GM06990 (cell line): ENCODE data around the gene JAZF1.

Experiments
- DNase-seq: peaks from one replicate; pipeline ENCODE4 v3.0.0-alpha.2; 2011; ENCODE audit not compliant: insufficient read length; ENCODE audit errors: extremely low read depth
- H3K27me3 ChIP-seq: replicated peaks from 2 replicates; pipeline ENCODE4 v1.6.0; 2011; ENCODE audit warnings: low read length; ENCODE audit not compliant: control insufficient read depth, insufficient read depth
- H3K36me3 ChIP-seq: 2 replicates; pipeline ENCODE4 v1.5.1; 2011; ENCODE audit warnings: low read length; ENCODE audit not compliant: control insufficient read depth, insufficient read depth
- H3K4me3 ChIP-seq: replicated peaks from 2 replicates; pipeline ENCODE4 v1.5.1; 2011; ENCODE audit warnings: low read depth, mild to moderate bottlenecking, control low read depth, low read length
- CTCF ChIP-seq: IDR thresholded peaks from 2 replicates; pipeline ENCODE4 v1.5.1; 2011; ENCODE audit warnings: low read length, control low read depth, mild to moderate bottlenecking, inconsistent platforms; ENCODE audit not compliant: insufficient read depth, poor library complexity, severe bottlenecking

The JAZF1 gene

GRCh38 chr7:28045592-28045991 is 135.0 kb downstream of the JAZF1 start:
- no peaks in the 10 kb centered on the region; the same call in 1 of the 2 replicates for H3K27me3 ChIP-seq
- no peak for DNase-seq
- no peak for TF ChIP-seq CTCF
- H3K4me3 ChIP-seq, result no peak overlapping the region
- H3K36me3 ChIP-seq, result no peaks in the 10 kb centered on the region

- DNase-seq, result no peak
- Histone ChIP-seq H3K4me3 (no peak overlapping the region), H3K36me3 (no peaks in the 10 kb centered on the region), H3K27me3 (no peaks in the 10 kb centered on the region)
- TF ChIP-seq CTCF, result no peak
Observed at GRCh38 chr7:28044825-28045224, 135.8 kb downstream of the JAZF1 start.

- Histone ChIP-seq H3K4me3 (no peak overlapping the region), H3K27me3 (no peaks in the 10 kb centered on the region), H3K36me3 (no peaks in the 10 kb centered on the region)
- DNase-seq, result no peak
- no peak for TF ChIP-seq CTCF
Observed at GRCh38 chr7:28042721-28043120, 137.9 kb downstream of the JAZF1 start.

- Histone ChIP-seq H3K4me3 (no peak overlapping the region), H3K27me3 (no peaks in the 10 kb centered on the region), H3K36me3 (no peaks in the 10 kb centered on the region)
- no peak for TF ChIP-seq CTCF
- no peak for DNase-seq
Observed at GRCh38 chr7:28041508-28042314, 138.9 kb downstream of the JAZF1 start.

GRCh38 chr7:28038175-28038797 is 142.3 kb downstream of the JAZF1 start:
- Histone ChIP-seq H3K27me3 (no peaks in the 10 kb centered on the region), H3K4me3 (no peak overlapping the region), H3K36me3 (no peaks in the 10 kb centered on the region)
- no peak for DNase-seq
- no peak for TF ChIP-seq CTCF
